ENCODE data around the gene LDB3.

Gene LDB3

DNA sequence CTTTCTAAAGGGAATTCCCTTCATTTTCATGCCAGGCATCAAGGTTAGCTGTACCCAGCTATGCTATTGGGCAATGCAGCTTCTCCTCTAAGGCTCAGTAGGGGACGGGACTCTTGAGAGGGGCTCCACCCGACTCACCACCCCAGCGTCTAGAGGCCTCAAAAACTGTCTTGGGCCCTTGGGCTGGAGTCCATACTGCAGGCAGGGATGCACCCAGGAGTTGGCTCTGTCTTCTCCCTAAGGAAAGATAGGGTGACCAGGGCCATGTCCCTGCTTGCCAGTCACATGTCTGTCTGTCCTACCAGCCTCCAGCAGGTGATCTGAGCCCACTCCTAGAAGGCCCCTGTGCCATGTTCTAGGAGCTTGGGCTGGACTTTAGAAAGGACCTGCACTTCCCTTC, 12.7 kb upstream of the LDB3 start:
- Histone ChIP-seq H3K9me3 (ENCODE audit: control extremely low read depth in 1 of 5, control insufficient read depth in 4 of 5, insufficient read depth in 2 of 5, low read depth in 1 of 5, low read length in 4 of 5) (no peaks in the 10 kb centered on the region), H3K4me1 (ENCODE audit: control extremely low read depth in 1 of 4, control insufficient read depth in 4 of 4, insufficient read depth in 4 of 4, low read length in 3 of 4) (no peaks in the 10 kb centered on the region), H3K27me3 (replicated peaks in 2 of 5; ENCODE audit: control insufficient read depth in 4 of 5, insufficient read depth in 5 of 5, low read length in 4 of 5) (no peaks in the 10 kb centered on the region), H3K36me3 (ENCODE audit: control insufficient read depth in 4 of 4, insufficient read depth in 4 of 4, low read length in 3 of 4) (no peaks in the 10 kb centered on the region), H3K27ac (ENCODE audit: insufficient read depth in 1 of 2, low read depth in 1 of 2, low read length in 2 of 2, poor library complexity in 1 of 2, severe bottlenecking in 2 of 2) (no peak overlapping the region), H3K4me3 (ENCODE audit: control insufficient read depth in 1 of 7, extremely low read depth in 1 of 7, insufficient read depth in 4 of 7, low read depth in 2 of 7, low read length in 6 of 7) (no peak overlapping the region)
- no peak for DNase-seq
- CTCF ChIA-PET = no interaction called here
- 95% methylated on average over 3 of the region's 3 CpGs for WGBS (ENCODE audit: insufficient coverage)
- POLR2A ChIA-PET = no interaction called here

DNA sequence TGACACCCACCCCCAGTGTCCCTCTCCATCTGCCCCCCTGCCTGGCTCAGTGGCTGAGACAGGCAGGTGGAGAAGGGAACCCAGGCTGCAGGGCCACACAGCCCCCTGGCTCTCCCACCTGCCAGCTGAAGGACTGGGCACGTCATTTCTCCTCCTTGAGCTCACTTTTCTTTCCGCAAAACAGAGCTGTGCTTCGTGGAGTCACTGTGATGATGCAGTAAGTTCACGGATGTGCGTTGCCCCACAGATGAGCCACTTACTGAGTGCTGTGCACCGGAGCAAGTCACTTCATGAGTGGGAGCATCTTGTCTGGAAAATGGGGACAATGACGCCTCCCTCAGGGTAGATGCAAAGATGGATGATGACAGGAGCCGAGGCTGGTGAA, 11.3 kb upstream of the LDB3 start:
- DNase-seq = no peak
- H3K27ac ChIP-seq (ENCODE audit: insufficient read depth in 1 of 2, low read depth in 1 of 2, low read length in 2 of 2, poor library complexity in 1 of 2, severe bottlenecking in 2 of 2) = no peak overlapping the region
- POLR2A ChIA-PET = no interaction called here
- no peaks in the 10 kb centered on the region for H3K9me3 ChIP-seq (ENCODE audit: control extremely low read depth in 1 of 5, control insufficient read depth in 4 of 5, insufficient read depth in 2 of 5, low read depth in 1 of 5, low read length in 4 of 5)
- no peaks in the 10 kb centered on the region for H3K4me1 ChIP-seq (ENCODE audit: control extremely low read depth in 1 of 4, control insufficient read depth in 4 of 4, insufficient read depth in 4 of 4, low read length in 3 of 4)
- H3K27me3 ChIP-seq (replicated peaks in 2 of 5; ENCODE audit: control insufficient read depth in 4 of 5, insufficient read depth in 5 of 5, low read length in 4 of 5) = no peaks in the 10 kb centered on the region
- CTCF ChIA-PET = no interaction called here
- no peak overlapping the region for H3K4me3 ChIP-seq (ENCODE audit: control insufficient read depth in 1 of 7, extremely low read depth in 1 of 7, insufficient read depth in 4 of 7, low read depth in 2 of 7, low read length in 6 of 7)
- H3K36me3 ChIP-seq (ENCODE audit: control insufficient read depth in 4 of 4, insufficient read depth in 4 of 4, low read length in 3 of 4) = no peaks in the 10 kb centered on the region
- 95% methylated on average over 8 of the region's 8 CpGs for WGBS (ENCODE audit: insufficient coverage)

DNA sequence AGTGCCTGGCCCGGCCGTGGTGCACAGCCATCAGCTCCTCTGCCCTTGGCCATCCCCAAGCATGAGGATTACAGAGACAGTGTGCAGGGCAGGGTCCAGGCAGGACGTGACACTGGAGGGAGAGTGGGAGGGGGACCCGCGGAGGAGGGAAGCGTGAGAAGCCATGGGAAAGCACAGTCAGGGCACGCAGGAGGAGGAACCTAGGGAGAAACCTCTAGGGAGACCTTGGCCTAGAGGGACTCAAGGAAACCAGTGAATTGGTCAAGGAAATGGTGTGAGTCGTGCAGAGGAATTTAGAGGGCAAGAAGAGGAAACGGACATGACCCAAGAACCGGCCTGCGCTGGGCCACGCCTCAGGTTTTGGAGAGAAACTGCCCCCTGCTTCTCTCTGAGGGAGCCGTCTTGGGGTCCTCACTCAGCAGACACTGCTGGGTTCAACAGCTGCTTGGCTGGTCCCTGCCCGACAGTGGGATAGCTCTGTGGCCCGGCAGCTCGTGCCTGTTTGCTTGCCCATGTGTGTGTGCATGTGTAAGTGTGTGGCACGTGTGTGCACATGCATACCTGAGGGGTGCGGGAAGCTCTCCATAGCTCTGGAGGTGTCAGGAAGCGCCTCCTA, 10.8 kb upstream of the LDB3 start:
- ChIA-PET POLR2A (no interaction called here), CTCF (interaction anchor here (1.2 kb wide), 1 partner anchor 36 kb away, joined by 3 read pairs; no protein-coding TSS in a partner anchor)
- Histone ChIP-seq H3K36me3 (ENCODE audit: control insufficient read depth in 4 of 4, insufficient read depth in 4 of 4, low read length in 3 of 4) (no peaks in the 10 kb centered on the region), H3K4me1 (ENCODE audit: control extremely low read depth in 1 of 4, control insufficient read depth in 4 of 4, insufficient read depth in 4 of 4, low read length in 3 of 4) (no peaks in the 10 kb centered on the region), H3K9me3 (ENCODE audit: control extremely low read depth in 1 of 5, control insufficient read depth in 4 of 5, insufficient read depth in 2 of 5, low read depth in 1 of 5, low read length in 4 of 5) (no peaks in the 10 kb centered on the region), H3K27me3 (replicated peaks in 2 of 5; ENCODE audit: control insufficient read depth in 4 of 5, insufficient read depth in 5 of 5, low read length in 4 of 5) (no peaks in the 10 kb centered on the region), H3K27ac (ENCODE audit: insufficient read depth in 1 of 2, low read depth in 1 of 2, low read length in 2 of 2, poor library complexity in 1 of 2, severe bottlenecking in 2 of 2) (no peak overlapping the region), H3K4me3 (ENCODE audit: control insufficient read depth in 1 of 7, extremely low read depth in 1 of 7, insufficient read depth in 4 of 7, low read depth in 2 of 7, low read length in 6 of 7) (no peak overlapping the region)
- 80% methylated on average over 18 of the region's 19 CpGs for WGBS (ENCODE audit: insufficient coverage)
- DNase-seq = no peak

DNA sequence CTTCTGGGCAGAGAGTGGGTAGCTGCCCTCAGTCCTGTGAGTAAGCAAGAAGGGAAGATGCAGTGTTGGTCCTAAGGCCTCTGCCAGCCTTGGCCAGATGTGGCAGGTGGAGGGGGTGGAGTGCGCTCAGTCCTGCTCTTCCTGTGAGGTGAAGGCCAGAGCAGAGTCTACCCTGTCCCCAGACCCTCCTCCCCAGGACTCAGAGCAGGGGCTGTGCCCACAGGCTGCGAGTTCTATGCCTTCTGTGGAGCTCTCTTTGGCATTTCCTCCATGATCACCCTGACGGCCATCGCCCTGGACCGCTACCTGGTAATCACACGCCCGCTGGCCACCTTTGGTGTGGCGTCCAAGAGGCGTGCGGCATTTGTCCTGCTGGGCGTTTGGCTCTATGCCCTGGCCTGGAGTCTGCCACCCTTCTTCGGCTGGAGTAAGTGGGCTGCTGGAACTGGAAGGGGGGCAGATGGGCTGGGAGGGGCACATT, 10.0 kb upstream of the LDB3 start:
- POLR2A ChIA-PET = no interaction called here
- Histone ChIP-seq H3K27ac (ENCODE audit: insufficient read depth in 1 of 2, low read depth in 1 of 2, low read length in 2 of 2, poor library complexity in 1 of 2, severe bottlenecking in 2 of 2) (no peak overlapping the region), H3K36me3 (ENCODE audit: control insufficient read depth in 4 of 4, insufficient read depth in 4 of 4, low read length in 3 of 4) (no peaks in the 10 kb centered on the region), H3K27me3 (replicated peaks in 2 of 5; ENCODE audit: control insufficient read depth in 4 of 5, insufficient read depth in 5 of 5, low read length in 4 of 5) (no peaks in the 10 kb centered on the region), H3K4me1 (ENCODE audit: control extremely low read depth in 1 of 4, control insufficient read depth in 4 of 4, insufficient read depth in 4 of 4, low read length in 3 of 4) (no peaks in the 10 kb centered on the region), H3K9me3 (ENCODE audit: control extremely low read depth in 1 of 5, control insufficient read depth in 4 of 5, insufficient read depth in 2 of 5, low read depth in 1 of 5, low read length in 4 of 5) (no peaks in the 10 kb centered on the region), H3K4me3 (ENCODE audit: control insufficient read depth in 1 of 7, extremely low read depth in 1 of 7, insufficient read depth in 4 of 7, low read depth in 2 of 7, low read length in 6 of 7) (no peak overlapping the region)
- no peak for DNase-seq
- CTCF ChIA-PET = interaction anchor here (1.2 kb wide), 1 partner anchor 36 kb away, joined by 3 read pairs; no protein-coding TSS in a partner anchor
- WGBS (ENCODE audit: insufficient coverage) = 93% methylated on average over 8 of the region's 12 CpGs

DNA sequence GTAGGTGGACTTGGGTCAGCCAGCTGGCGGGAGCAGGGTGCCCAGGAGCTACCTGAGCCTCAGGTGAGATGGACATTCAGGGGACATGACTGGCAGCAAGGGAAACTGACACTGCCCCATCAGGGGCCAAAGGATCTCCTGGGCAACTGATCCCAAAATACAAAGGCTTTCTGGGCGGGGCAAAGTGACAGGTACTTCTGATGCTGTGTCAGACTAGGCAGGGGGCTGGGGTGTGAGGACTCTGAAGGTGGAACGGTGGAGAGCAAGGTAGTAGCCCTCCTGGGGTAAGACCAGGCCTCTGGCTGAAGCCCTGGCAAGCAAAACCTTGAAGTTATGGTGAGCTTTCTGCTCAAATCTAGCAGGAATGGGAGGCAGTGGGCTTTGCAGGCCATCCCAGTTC, 9.6 kb upstream of the LDB3 start:
- POLR2A ChIA-PET = no interaction called here
- H3K4me1 ChIP-seq (ENCODE audit: control extremely low read depth in 1 of 4, control insufficient read depth in 4 of 4, insufficient read depth in 4 of 4, low read length in 3 of 4) = no peaks in the 10 kb centered on the region
- H3K27me3 ChIP-seq (replicated peaks in 2 of 5; ENCODE audit: control insufficient read depth in 4 of 5, insufficient read depth in 5 of 5, low read length in 4 of 5) = no peaks in the 10 kb centered on the region

DNA sequence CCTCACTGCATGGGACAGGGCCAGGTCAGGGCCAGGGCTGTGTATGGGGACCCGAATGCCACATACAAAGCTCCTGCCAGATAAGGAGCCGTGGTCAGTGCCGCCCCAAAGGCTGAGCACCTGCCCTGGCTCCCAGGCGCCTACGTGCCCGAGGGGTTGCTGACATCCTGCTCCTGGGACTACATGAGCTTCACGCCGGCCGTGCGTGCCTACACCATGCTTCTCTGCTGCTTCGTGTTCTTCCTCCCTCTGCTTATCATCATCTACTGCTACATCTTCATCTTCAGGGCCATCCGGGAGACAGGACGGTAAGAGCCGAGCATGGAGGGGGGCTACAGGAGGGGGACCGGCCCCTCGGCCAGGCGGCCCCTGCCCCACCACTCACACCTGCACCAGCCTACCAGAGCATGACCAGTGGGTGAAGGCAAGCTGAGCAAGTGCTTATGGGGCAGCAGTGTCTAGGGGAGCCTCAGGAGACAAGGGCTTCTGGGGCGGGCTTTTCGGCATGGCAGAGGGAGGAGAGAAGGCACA, 9.1 kb upstream of the LDB3 start:
- 97% methylated on average over 12 of the region's 19 CpGs for WGBS (ENCODE audit: insufficient coverage)
- no peaks in the 10 kb centered on the region for H3K27me3 ChIP-seq (replicated peaks in 2 of 5; ENCODE audit: control insufficient read depth in 4 of 5, insufficient read depth in 5 of 5, low read length in 4 of 5)
- CTCF ChIA-PET = interaction anchor here (1.2 kb wide), 1 partner anchor 35 kb away, joined by 3 read pairs; no protein-coding TSS in a partner anchor

More for the DNA sequence above, 9.6 kb upstream of the LDB3 start:
- CTCF ChIA-PET = interaction anchor here (1.2 kb wide), 1 partner anchor 35 kb away, joined by 3 read pairs; no protein-coding TSS in a partner anchor
- 100% methylated on average over 2 of the region's 3 CpGs for WGBS (ENCODE audit: insufficient coverage)
- Histone ChIP-seq H3K27ac (ENCODE audit: insufficient read depth in 1 of 2, low read depth in 1 of 2, low read length in 2 of 2, poor library complexity in 1 of 2, severe bottlenecking in 2 of 2) (no peak overlapping the region), H3K4me3 (ENCODE audit: control insufficient read depth in 1 of 7, extremely low read depth in 1 of 7, insufficient read depth in 4 of 7, low read depth in 2 of 7, low read length in 6 of 7) (no peak overlapping the region), H3K36me3 (ENCODE audit: control insufficient read depth in 4 of 4, insufficient read depth in 4 of 4, low read length in 3 of 4) (no peaks in the 10 kb centered on the region), H3K9me3 (ENCODE audit: control extremely low read depth in 1 of 5, control insufficient read depth in 4 of 5, insufficient read depth in 2 of 5, low read depth in 1 of 5, low read length in 4 of 5) (no peaks in the 10 kb centered on the region)
- no peak for DNase-seq

DNA sequence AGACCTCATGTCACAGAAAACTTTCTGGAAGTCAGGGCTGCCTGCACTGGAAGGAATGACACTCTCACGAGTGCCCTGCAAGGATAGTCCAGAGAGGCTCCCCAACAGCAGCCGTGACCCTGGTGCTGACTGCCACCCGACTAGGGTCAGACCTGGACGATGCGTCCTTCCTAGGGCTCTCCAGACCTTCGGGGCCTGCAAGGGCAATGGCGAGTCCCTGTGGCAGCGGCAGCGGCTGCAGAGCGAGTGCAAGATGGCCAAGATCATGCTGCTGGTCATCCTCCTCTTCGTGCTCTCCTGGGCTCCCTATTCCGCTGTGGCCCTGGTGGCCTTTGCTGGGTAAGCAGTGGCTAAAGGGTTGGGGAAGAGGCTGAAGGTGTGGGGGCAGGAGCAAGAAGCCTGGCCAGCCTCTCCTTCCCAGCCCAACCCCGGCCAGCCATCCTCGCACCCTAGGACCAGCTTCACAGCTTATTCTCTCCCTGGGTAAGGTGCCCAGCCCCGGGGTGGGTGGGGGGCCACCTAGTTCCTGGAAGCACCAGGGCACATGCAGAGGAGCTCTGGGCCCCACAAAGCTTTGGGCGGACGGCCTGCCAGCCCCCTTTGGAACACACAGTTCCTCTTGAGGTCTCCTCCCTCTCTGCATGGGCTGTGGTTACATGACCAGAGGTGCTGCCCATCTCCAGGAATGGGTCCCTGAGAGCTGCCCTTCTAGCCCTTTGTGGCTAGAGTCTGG, 8.4 kb upstream of the LDB3 start:
- CTCF ChIA-PET = no interaction called here
- POLR2A ChIA-PET = interaction anchor here (0.6 to 0.7 kb wide), 2 partner anchors 26 to 1600 kb away, joined by 3 read pairs; no protein-coding TSS in a partner anchor
- WGBS (ENCODE audit: insufficient coverage) = 95% methylated on average over 13 of the region's 17 CpGs

More for the DNA sequence above, 9.1 kb upstream of the LDB3 start:
- Histone ChIP-seq H3K9me3 (ENCODE audit: control extremely low read depth in 1 of 5, control insufficient read depth in 4 of 5, insufficient read depth in 2 of 5, low read depth in 1 of 5, low read length in 4 of 5) (no peaks in the 10 kb centered on the region), H3K4me3 (ENCODE audit: control insufficient read depth in 1 of 7, extremely low read depth in 1 of 7, insufficient read depth in 4 of 7, low read depth in 2 of 7, low read length in 6 of 7) (no peak overlapping the region), H3K36me3 (ENCODE audit: control insufficient read depth in 4 of 4, insufficient read depth in 4 of 4, low read length in 3 of 4) (no peaks in the 10 kb centered on the region), H3K27ac (ENCODE audit: insufficient read depth in 1 of 2, low read depth in 1 of 2, low read length in 2 of 2, poor library complexity in 1 of 2, severe bottlenecking in 2 of 2) (no peak overlapping the region), H3K4me1 (ENCODE audit: control extremely low read depth in 1 of 4, control insufficient read depth in 4 of 4, insufficient read depth in 4 of 4, low read length in 3 of 4) (no peaks in the 10 kb centered on the region)
- DNase-seq = no peak
- POLR2A ChIA-PET = interaction anchor here (0.7 kb wide), 1 partner anchor 1601 kb away, joined by 3 read pairs; no protein-coding TSS in a partner anchor

More for the DNA sequence above, 8.4 kb upstream of the LDB3 start:
- Histone ChIP-seq H3K4me3 (ENCODE audit: control insufficient read depth in 1 of 7, extremely low read depth in 1 of 7, insufficient read depth in 4 of 7, low read depth in 2 of 7, low read length in 6 of 7) (no peak overlapping the region), H3K27me3 (replicated peaks in 2 of 5; ENCODE audit: control insufficient read depth in 4 of 5, insufficient read depth in 5 of 5, low read length in 4 of 5) (no peaks in the 10 kb centered on the region), H3K9me3 (ENCODE audit: control extremely low read depth in 1 of 5, control insufficient read depth in 4 of 5, insufficient read depth in 2 of 5, low read depth in 1 of 5, low read length in 4 of 5) (no peaks in the 10 kb centered on the region), H3K36me3 (ENCODE audit: control insufficient read depth in 4 of 4, insufficient read depth in 4 of 4, low read length in 3 of 4) (no peaks in the 10 kb centered on the region), H3K27ac (ENCODE audit: insufficient read depth in 1 of 2, low read depth in 1 of 2, low read length in 2 of 2, poor library complexity in 1 of 2, severe bottlenecking in 2 of 2) (no peak overlapping the region), H3K4me1 (ENCODE audit: control extremely low read depth in 1 of 4, control insufficient read depth in 4 of 4, insufficient read depth in 4 of 4, low read length in 3 of 4) (no peaks in the 10 kb centered on the region)
- no peak for DNase-seq

Data from common myeloid progenitor, CD34-positive (primary cell).